Ectodermal cell (in vitro differentiated cells): Measurements from ENCODE around the gene FFAR3.

Source experiments
- H3K27ac ChIP-seq: 2 replicates; pipeline ENCODE4 v1.7.0; 2013; ENCODE audit warnings: mild to moderate bottlenecking, low read depth, low read length; ENCODE audit not compliant: insufficient read depth, poor library complexity, severe bottlenecking
- H3K27me3 ChIP-seq: 2 replicates; pipeline ENCODE4 v1.7.0; 2013; ENCODE audit warnings: mild to moderate bottlenecking, low read length; ENCODE audit not compliant: insufficient read depth, control insufficient read depth, poor library complexity, severe bottlenecking
- H3K36me3 ChIP-seq: one replicate; pipeline ENCODE4 v1.7.0; 2013; ENCODE audit warnings: low read length; ENCODE audit not compliant: control insufficient read depth, insufficient read depth
- H3K4me1 ChIP-seq: one replicate; pipeline ENCODE4 v1.7.0; 2013; ENCODE audit warnings: low read length; ENCODE audit not compliant: control insufficient read depth, insufficient read depth
- H3K4me3 ChIP-seq: 2 replicates; pipeline ENCODE4 v1.7.0; 2013; ENCODE audit warnings: low read depth, low read length, control low read depth; ENCODE audit not compliant: insufficient read depth
- H3K9me3 ChIP-seq: 2 replicates; pipeline ENCODE4 v1.7.0; 2013; ENCODE audit warnings: mild to moderate bottlenecking, low read length, moderate library complexity; ENCODE audit not compliant: control insufficient read depth
- WGBS, 2 experiments: methylation state at CpG; one replicate each; pipeline ENCODE4 v1.1.7; 2013; ENCODE audit warnings: missing lambda C conversion rate in 2 of 2; 5-methylcytosine and 5-hydroxymethylcytosine counted together

Gene FFAR3

DNA sequence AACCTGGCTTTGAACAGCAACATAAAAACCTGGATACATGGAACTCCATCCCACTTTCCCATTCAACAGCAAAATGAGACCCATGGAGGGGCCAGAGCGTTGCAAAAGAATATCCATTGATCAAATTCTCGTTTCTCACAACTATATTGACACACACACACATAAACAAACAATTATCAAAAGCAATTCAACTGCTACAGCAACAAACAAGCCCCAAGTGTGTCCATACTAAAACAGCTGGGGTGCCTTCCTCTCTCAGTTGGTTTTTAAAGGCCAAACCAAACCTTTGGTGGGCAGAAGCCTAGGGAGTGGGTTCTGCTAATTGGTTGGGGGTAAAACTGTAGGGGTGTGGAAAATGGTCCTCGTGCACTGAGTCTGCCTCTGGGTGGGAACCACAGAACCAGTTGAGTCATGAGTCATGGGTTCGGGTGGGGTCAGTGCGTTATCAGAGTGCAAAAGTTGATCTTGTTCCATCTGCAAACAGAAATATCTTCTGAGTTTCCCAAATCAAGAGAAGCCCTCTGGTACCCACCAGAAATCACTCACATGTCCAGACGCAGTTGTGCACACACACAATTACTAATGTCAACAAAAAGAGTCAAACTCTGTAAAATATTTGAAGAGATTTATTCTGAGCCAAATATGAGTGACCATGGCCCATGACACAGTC lies 31.1 kb downstream of the FFAR3 start:
- Histone ChIP-seq H3K4me3 (no peak overlapping the region), H3K27ac (no peak overlapping the region), H3K4me1 (peaks cover 5% of the 10 kb centered on the region), H3K27me3 (no peaks in the 10 kb centered on the region), H3K9me3 (peaks cover 2% of the 10 kb centered on the region), H3K36me3 (no peaks in the 10 kb centered on the region)
- WGBS, 2 experiments, result 87 to 92% methylated on average over 6 of the region's 6 CpGs

DNA sequence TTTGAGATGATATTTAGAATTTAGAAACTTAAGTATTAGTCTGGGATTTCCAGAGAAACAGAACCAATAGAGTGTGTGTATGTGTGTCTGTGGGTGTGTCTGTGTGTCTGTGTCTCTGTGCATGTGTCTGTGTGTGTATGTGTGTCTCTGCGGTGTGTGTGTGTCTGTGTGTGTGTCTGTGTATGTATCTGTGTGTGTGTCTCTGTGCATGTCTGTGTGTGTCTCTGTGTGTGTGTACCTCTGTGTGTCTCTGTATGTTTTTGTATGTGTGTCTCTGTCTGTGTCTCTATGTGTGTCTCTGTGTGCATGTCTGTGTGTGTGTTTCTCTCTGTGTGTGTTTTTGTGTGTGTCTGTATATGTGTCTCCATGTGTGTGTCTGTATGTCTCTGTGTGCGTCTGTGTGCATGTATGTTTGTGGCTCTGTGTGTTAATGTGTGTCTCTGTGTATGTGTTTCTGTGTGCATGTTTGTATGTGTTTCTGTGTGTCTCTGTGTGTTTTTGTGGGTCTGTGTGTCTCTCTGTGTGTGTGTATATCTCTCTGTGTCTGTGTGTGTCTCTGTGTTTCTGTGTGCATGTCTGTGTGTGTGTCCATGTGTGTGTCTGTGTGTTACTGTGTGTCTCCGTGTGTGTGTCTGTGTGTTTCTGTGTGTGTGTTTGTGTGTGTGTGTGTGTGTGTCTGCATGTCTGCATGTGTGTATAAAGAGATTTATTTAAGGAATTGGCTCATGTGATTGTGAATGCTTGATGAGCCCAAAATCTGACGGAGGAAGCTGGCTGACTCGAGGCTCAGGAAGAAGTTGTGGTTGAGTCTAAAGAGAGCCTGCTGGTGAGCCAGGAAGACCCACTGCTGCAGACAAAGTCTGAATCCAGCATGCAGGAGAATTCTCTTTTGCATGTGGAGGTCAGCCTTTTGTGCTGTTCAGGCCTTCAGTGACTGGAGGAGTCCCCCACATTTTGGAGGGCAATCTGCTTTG lies 34.8 kb downstream of the FFAR3 start:
- Histone ChIP-seq H3K4me3 (no peak overlapping the region), H3K4me1 (peaks cover 5% of the 10 kb centered on the region), H3K27ac (no peak overlapping the region), H3K9me3 (no peaks in the 10 kb centered on the region), H3K27me3 (no peaks in the 10 kb centered on the region), H3K36me3 (no peaks in the 10 kb centered on the region)
- 87 to 90% methylated on average over 5 of the region's 5 CpGs for WGBS, 2 experiments

DNA sequence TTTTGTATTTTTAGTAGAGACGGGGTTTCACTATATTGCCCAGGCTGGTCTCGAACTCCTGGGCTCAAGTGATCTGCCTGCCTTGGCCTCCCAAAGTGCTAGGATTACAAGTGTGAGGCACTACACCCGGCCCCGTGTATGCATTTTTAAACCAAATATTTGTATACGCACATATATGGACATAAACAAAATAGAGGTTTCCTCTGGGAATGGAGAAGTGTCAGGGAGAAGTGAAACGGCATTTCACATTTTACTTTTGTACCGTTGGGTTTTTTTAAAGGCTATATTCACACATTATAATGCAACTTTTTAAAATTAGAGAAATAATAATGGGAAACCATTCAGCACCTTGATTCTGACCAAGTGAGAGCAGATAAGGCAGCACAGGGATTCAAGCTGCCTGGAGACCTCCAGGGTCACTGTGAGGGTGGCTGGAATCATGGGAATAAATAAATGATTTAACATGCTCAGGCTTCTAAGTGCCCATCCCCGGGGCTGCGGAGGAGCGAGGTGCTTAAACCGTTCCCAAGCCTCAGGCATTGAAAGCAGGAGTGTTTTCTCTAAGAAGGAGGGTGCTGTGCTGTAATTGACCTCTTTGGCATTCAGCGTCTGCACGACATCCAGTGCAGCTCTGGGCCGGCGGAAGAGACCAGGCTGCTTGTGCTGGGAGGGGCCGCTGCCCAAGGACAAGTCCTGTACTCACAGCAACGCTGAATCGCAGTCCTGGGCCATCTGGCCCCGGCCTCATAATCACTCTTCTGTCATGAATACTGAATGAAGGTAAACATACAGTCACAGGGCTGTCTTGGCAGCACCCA lies 37.3 kb downstream of the FFAR3 start:
- H3K9me3 ChIP-seq, result no peaks in the 10 kb centered on the region
- no peaks in the 10 kb centered on the region for H3K36me3 ChIP-seq
- H3K27ac ChIP-seq, result no peak overlapping the region
- 75 to 82% methylated on average over 17 of the region's 19 CpGs for WGBS, 2 experiments
- no peak overlapping the region for H3K4me3 ChIP-seq
- H3K4me1 ChIP-seq, result peaks cover 5% of the 10 kb centered on the region
- H3K27me3 ChIP-seq, result no peaks in the 10 kb centered on the region

DNA sequence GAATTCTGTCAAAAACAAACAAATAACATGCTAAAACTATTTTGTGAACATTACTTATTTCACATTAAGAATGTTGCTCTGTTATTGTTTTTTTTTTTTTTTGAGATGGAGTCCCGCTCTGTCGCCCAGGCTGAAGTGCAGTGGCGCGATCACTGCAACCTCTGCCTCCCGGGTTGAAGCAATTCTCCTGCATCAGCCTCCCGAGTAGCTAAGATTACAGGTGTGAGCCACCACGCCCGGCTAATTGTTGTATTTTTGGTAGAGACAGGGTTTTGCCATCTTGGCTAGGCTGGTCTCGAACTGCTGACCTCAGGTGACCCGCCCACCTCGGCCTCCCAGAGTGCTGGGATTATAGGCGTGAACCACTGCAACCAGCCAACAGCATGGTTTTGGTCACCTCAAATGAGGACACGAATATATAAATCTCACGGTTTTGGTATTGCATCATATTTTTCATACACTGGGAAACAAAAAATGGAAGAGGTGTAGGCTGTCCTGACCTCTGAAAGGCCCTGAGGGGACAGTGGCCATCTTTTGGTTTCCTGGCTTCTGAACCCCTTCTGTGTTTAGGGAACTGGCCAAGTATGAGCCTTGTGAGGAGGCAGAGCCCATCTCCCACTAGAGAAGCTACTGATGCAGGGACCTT lies 38.1 kb downstream of the FFAR3 start:
- Histone ChIP-seq H3K27me3 (no peaks in the 10 kb centered on the region), H3K4me3 (no peak overlapping the region), H3K27ac (no peak overlapping the region)

DNA sequence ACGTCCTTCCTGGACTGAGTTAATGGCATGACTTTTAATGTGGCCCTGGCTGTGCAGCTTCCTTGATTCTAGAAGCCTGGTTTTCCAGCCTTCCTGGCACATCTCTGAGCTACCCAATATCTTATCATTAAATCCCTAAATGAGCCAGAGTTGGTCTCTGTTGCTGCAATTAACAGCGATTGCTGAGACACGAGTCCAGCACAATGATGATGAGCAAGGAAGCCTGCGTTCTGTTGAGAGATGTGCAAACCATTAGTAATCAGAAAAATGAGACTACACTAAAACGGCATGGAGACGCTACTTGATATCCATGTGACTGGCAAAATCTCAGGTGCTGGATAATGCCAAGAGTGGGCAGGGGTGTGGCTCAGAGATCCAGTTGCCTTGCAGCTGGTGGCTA lies 38.8 kb downstream of the FFAR3 start:
- H3K27me3 ChIP-seq, result no peaks in the 10 kb centered on the region
- no peaks in the 10 kb centered on the region for H3K4me1 ChIP-seq
- 94 to 96% methylated on average over 6 of the region's 6 CpGs for WGBS, 2 experiments
- H3K36me3 ChIP-seq, result no peaks in the 10 kb centered on the region
- H3K27ac ChIP-seq, result no peak overlapping the region
- H3K9me3 ChIP-seq, result no peaks in the 10 kb centered on the region
- H3K4me3 ChIP-seq, result no peak overlapping the region

More for the DNA sequence above, 38.1 kb downstream of the FFAR3 start:
- WGBS, 2 experiments, result 90 to 95% methylated on average over 14 of the region's 14 CpGs
- no peaks in the 10 kb centered on the region for H3K36me3 ChIP-seq
- H3K4me1 ChIP-seq, result no peaks in the 10 kb centered on the region
- no peaks in the 10 kb centered on the region for H3K9me3 ChIP-seq

DNA sequence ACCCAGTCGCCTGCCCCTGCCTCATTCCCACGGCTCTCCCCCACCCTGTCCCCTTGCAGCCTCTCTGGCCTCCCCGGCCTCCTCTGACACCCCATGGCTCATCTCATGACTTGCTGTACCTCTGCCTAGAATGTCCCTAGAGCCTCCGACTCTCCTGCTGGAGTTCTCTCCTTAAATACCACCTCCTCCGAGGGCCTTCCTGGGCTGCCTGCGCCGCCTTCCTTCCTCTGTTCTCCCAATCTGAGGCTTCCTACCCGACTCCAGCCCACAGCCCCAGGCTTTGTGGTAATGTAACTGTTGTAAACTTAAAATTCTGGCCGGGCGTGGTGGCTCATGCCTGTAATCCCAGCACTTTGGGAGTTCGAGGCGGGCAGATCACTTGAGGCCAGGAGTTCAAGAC lies 40.3 kb downstream of the FFAR3 start:
- H3K36me3 ChIP-seq, result no peaks in the 10 kb centered on the region
- H3K4me1 ChIP-seq, result no peaks in the 10 kb centered on the region
- no peak overlapping the region for H3K27ac ChIP-seq
- no peaks in the 10 kb centered on the region for H3K27me3 ChIP-seq
- WGBS, 2 experiments, result 89 to 96% methylated on average over 12 of the region's 12 CpGs
- no peaks in the 10 kb centered on the region for H3K9me3 ChIP-seq
- H3K4me3 ChIP-seq, result no peak overlapping the region

DNA sequence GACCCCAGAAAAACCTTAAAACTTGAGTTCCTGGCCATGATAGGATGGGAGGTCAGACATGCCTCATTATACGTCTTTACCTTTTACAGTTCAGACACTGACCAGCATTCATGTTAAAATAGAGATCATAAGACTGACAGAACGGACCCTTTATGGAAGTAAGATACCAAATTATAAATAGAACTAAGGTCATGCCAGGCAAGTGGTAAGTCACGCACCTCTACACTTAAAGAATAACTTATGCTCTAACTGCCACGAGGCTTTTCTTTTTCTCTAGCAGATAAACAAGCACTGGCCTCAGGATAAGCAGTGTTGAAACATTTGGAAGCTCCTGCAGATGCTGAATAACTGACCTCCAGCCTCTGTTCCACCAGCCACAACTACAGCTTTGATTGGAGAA lies 41.0 kb downstream of the FFAR3 start:
- Histone ChIP-seq H3K9me3 (no peaks in the 10 kb centered on the region), H3K4me3 (no peak overlapping the region), H3K27ac (no peak overlapping the region), H3K4me1 (no peaks in the 10 kb centered on the region), H3K27me3 (no peaks in the 10 kb centered on the region), H3K36me3 (no peaks in the 10 kb centered on the region)
- WGBS, 2 experiments, result 94 to 95% methylated on average over 4 of the region's 4 CpGs

DNA sequence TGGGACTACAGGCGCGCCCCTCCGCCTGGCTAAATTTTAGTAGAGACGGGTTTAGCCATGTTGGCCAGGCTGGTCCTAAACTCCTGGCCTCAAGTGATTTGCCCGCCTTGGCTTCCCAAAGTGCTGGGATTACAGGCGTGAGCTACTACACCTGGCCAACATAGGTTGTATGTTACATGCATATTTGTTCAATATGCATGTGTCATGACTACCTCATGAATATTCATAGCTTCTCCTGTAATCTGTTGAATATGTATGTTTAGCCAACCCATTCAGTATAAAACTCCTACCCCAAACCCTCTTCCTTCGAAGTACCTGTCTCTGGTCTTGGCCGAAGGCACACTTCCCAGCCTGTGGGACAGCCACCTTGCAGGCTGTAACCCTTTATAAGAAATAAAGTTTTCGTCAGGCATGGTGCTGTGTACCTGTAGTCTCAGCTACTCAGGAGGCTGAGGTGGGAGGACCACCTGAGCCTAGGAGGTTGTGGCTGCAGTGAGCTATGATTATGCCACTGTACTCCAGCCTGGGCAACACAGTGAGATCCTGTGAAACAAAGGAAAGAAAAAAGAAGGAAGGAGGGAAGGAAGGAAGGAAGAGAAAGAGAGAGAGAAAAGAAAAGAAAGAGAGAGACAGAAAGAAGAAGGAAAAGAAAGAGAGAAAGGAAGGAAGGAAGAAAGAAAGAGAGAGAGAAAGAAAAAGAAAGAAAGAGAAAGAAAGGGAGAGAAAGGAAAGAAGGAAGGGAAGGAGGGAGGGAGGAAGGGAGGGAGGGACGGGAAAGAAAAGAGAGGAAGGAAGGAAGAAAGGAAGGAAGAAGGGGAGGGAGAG lies 41.9 kb downstream of the FFAR3 start:
- Histone ChIP-seq H3K27ac (no peak overlapping the region), H3K36me3 (no peaks in the 10 kb centered on the region), H3K9me3 (no peaks in the 10 kb centered on the region), H3K4me3 (no peak overlapping the region), H3K27me3 (no peaks in the 10 kb centered on the region), H3K4me1 (no peaks in the 10 kb centered on the region)
- 85 to 89% methylated on average over 10 of the region's 10 CpGs for WGBS, 2 experiments

DNA sequence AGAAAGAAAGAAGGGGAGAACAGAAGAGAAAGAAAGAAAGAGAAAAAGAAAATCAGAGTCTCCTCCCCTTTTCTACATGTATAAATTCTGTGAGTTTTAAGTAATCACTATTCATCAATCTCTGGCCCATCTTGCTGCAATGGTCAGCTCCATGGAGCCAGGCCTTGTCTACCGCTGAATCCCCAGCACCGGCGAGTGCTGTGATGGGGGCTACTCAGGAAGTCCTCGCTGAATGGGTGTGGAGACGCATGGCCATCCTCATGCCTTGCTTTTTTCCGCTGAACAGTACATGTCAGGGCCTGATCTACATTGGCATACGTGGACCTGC lies 42.5 kb downstream of the FFAR3 start:
- Histone ChIP-seq H3K4me3 (no peak overlapping the region), H3K4me1 (no peaks in the 10 kb centered on the region), H3K9me3 (no peaks in the 10 kb centered on the region), H3K27me3 (no peaks in the 10 kb centered on the region), H3K27ac (no peak overlapping the region), H3K36me3 (no peaks in the 10 kb centered on the region)
- 93 to 94% methylated on average over 7 of the region's 7 CpGs for WGBS, 2 experiments
